HG02678 (cell line): ENCODE results near the gene KCNE2.

Experiments used
- ATAC-seq: cut with Tn5 transposase; IDR thresholded peaks from one replicate; pipeline ENCODE4 v1.9.1; 2021; ENCODE audit warnings: mild to moderate bottlenecking, moderate library complexity; ENCODE audit not compliant: unreplicated experiment

KCNE2 gene, protein sequence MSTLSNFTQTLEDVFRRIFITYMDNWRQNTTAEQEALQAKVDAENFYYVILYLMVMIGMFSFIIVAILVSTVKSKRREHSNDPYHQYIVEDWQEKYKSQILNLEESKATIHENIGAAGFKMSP

DNA sequence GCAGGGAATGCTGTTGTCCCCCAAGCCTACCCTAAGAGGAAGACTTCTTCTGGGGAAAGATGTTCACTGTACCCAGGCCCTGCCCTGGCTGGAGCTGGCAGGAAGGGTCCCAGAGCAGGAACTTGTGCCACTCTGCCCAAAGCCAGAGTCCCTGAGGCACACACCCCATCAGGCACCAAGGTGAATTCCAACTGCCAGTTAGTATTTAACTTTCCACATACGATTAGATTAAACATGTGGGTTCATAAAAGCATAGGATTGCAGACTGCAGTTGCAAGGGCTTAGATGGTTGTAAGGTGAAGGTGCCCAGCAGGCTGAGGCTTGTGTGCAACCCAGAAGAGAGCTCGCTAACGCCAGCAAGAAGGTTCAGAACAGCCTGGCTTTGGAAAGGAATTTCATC lies at the start of gene KCNE2:
TSS of gene KCNE2 (plus strand) at position 274 of the 400 bp plus-strand sequence. CDS start 6,473 bp downstream, outside the sequence.
- no peak for ATAC-seq

DNA sequence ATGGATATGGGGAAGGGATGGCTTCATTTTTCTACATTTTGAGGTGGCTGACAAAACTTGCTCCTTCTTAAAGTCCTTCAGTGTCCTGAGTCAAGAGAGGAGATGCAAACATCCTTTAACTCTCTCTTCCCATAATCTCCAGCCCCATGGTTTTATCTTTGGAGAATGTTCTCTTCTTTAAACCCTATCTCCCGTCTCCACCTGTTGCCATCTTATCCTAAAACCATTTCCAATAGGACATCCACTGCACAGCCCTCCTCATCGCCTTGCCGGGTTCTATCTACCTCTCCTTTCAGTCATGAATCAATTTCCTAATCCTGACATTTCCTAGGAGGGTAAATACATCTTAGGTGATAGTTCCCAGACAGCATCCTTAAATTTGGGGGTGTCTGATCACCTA lies 44.2 kb upstream of the KCNE2 start:
- ATAC-seq: no peak

DNA sequence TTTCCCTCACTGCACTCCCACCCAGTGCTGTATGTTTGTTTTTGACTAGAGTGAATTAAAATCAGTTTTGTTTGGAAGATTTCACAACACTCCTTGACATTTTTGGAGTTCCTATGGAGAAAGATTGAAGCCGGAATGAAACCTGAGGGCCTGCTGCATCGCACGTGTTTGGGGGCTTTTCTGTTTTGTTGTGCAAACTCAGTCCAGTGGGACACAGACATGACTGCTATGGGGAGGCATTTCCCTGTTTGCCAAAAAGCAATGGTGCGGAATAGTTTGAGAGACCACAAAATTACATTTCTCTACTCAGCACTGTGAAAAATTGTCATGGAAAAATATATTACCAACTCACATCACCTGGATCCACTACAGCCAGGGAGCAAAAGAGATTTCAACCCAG lies 43.8 kb upstream of the KCNE2 start:
- no peak for ATAC-seq

DNA sequence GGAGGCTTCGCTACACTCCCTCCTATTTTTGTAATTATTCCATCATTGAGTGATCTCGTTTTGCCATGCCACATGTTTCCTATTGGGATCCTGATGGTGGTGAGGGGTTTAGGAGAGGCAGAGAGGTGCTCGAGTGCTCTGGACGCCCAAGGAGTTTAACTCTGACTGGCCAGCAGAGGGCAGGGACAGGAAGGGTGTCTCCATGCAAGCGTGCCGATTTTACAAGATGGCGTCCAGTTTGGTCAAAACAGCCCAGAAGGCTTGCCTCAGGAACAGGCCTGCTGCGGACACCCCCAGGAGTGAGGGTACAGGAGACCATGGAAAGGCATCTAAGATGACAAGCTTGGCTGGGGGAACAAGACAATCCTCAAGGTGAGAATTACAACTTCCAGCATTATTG lies 33.8 kb upstream of the KCNE2 start:
- no peak for ATAC-seq

DNA sequence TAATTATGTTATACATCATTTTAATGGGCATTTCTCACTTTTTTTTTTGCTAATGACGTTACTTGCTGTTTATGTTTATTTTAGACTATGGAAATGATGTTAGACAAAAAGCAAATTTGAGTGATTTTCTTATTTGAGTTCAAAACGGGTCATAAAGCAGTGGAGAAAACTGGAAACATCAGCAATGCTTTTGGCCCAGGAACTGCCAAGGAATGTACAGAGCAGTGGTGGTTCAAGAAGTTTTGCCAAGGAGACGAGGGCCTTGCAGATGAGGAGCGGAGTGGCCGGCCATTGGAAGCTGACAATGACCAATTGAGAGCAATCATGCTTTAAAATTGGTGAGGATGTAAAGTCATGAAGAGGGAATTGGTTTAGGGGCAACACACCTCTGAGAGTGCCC lies 32.1 kb upstream of the KCNE2 start:
- ATAC-seq: no peak

DNA sequence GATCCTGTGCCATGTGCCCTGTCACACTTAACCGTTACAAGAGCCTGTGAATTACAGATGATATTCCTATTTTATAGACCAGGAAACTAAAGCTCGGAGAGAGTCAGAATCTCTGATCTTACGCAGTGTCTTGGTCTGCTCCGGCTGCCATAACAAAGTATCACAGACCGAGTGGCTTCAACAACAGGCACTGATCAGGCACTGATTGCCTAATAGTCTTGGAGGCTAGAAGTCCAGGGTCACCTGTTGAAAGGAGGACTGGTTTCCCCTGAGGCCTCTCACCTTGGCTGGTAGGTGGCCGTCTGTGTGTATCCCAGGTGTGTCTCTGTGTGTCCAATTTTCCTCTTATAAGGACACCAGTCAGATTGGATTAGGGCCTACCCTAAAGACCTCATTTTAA lies 31.5 kb upstream of the KCNE2 start:
- no peak for ATAC-seq

DNA sequence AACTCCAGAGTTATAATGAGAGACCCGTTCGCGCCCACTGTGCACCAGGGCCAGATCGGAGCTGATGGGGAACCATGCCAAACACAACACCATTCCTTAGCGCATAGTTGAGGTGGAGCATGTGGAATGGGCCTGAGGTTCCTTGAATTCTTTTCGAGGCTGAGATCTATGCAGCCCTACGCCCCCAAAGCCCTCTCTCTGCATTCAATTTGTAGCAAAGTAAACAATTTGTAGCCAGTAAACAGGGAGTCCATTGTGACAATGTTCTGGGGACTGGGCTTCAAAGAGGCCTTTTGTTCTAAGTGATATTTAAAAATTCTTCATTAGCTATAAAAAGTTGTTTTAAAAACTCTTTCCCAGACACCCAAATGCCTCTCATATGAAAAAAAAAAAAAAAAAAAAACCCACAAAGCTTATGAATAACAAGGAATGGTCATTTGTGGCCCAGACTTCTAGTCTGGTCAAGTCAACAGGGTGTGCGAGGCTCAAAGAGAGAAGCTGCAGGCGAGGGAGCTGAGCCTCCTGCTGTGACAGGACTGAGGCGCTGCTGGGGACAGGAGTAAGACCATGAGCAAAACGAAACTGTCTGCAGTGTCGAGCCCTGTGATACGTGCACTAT lies 30.6 kb upstream of the KCNE2 start:
- no peak for ATAC-seq

DNA sequence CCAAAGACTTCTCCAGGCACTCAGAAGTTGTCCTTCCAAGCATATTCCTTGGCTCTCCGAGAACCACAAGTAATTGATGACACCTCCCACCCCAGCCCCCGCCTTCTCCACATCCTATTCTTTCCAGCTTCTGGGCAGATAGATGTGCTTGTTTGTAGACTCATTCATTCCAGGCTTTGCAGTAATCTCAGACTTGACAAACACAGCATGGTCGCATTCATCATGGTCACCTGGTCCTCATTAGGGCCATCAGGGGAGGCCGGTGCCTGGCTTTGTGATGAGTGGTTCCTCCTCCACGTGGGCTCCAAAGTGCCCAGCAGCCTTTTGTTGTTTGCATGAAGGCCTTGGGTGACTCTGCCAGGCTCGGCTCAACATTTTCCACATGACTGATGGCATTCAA lies 28.5 kb upstream of the KCNE2 start:
- no peak for ATAC-seq

DNA sequence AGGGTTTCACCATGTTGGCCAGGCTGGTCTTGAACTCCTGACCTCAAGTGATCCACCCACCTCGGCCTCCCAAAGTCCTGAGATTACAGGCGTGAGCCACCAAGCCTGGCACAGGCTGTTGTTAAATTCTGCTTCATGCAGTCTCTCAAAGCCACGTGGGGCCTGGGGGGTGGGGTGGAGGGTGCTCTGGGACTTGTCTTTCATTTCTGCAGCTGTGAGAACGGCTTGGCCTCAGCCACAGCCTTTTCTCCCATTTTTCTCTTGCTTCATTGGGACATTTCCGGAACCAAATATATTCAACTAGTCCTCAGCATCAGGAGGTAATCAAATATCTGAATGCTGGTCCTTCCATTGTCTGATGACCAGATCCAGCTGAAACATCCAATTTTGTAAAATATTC lies 27.6 kb upstream of the KCNE2 start:
- ATAC-seq: no peak

DNA sequence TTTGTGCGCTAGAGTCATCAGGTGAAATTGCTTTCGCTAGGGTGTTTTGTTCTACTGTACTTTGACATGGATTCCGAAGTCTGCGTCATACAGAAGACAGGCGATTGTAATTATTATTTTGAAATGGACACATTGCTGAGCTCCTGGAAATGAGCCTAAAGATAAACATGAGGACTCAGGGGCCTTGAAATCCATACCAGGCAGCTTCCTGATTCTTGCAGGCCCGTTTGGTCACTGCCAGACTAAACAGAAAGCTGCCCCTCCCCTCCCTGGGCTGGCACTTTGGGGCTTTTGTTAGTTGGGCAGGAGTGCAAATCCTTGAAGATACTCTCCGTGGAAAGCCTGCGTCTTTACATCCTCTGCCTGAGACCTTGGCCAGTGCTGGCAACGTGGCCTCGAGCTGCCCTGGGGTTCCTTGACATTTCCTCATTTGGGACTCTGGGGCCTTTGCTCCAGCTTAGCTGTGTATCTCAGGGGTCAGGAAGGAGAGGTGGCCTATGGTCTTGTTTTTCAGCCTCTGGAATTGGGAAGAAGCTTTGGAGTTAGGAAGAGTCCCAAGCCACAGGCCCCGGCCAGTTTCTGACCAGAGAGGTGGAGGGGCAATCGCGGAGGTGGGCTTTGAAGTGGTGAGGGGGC lies 26.9 kb upstream of the KCNE2 start:
- ATAC-seq: no peak

DNA sequence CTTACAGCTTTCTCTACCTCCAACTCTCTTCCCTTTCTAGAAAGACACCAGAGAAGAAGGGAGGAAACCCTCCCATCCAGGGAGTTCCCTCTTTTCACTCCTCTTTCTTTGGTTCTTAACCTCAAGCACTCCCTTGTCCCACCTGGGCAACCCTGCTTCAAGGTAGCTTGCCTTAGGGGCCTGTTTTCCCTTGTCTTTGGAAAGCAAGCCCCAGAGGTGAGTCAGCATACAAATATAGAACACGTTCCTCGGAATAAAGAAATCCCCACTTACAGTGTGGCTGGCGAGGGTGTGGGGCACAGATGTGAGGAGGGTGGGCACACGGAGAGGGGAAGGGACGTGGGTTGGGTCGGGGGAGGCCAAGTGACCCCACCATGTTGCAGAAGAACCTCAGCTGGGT lies 26.1 kb upstream of the KCNE2 start:
- no peak for ATAC-seq

DNA sequence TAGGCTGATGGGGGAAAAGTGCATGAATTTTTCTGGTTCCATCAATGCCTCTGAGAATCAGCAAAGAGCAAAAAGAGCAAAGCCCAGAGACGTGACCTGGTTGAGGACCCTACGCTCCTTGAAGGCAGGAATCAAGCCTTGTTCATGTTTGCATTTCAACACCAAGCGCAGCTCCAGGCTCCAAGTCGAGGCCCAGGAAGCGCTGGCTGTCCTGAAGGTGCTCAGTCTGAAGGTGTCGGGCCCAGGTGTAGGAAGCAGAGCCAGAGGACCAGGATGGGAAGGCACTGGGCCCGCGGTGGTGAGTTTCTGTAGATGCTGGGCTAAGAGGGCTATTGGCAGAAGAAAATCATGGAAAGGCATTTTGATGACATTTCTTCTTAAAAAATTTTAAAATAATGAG lies 25.6 kb upstream of the KCNE2 start:
- no peak for ATAC-seq

DNA sequence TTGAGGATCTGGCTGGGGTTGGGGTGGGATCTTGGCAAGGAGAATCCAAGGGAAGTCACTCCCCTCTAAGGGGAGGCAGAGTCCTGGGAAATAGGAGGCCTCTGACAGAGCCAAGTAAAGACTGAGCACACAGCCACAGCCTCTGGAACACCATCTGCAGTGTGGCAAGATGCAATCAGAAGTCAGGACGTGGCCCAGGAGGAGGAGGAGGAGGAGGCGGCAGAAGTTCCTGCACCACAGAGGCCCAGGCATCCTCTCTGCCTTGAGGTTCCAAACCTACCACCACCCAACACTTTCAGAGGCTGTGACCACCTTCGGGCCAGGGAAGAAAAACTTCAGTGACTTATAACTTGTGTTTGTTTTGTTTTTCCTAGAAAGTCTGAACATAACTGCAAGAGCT lies 23.7 kb upstream of the KCNE2 start:
- ATAC-seq: no peak

DNA sequence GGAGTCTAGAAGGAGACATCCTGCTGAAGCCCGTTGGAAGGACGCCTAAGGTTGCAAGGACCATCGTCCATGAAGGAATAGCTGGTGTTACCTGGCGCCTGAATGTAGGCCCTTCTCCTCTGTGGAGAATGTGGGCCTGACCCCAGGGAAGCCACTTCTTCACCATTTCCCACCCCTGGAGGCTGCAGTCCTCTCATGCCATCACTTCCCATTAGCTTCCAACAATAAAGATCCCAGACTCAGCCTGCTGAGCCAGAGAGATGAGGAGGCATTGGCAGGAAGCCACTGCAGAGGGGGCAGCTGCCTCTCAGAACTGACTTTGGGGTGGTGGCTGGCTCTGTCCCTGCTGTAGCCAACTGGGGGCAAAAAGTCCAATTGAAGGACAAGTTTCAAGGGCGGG lies 21.3 kb upstream of the KCNE2 start:
- ATAC-seq: no peak

DNA sequence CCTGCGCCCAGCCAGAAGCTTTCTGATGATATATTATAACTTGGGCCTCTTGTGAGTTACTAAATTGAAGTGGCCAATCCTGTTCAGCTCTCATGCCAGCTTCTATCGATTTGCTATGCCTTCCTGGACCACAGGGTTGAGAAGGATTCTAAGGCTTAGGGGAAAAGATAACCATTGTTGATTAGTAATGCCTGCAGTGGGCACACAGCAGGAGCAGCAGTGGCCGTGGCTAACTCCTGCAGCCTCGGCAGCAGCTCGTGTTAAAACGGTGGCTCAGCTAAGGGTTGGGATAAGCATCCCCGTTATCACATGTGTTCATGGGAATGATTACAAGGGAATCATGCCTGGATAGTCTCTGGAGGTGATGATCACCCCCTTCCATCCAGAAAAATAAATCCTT lies 20.5 kb upstream of the KCNE2 start:
- ATAC-seq: no peak

DNA sequence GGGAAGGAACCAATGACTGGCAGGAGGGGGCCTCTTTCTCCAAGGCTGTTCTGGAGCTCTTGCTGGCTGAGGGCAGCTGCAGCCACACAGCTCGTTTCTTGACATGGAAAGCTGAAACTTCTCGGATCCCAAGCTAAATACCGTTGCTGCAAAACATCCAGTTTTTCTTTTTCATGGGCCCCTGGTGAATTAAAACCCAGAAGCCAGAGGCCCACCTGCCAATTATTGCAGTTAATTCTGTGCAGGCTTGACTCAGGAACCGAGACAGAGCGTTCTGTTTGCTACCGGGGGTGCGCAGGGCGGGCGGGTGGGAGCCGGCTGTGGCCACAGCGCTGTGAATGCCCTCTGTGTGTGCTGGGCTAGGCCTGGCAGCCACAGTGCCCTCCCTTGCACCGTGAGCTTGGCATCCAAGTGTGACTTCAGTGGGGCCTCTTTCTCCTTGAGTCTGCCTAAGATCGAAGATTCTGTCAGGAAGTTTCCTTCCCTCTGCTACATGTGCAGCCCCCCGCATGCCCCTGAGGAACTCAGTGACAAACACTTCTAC lies 19.9 kb upstream of the KCNE2 start:
- no peak for ATAC-seq

DNA sequence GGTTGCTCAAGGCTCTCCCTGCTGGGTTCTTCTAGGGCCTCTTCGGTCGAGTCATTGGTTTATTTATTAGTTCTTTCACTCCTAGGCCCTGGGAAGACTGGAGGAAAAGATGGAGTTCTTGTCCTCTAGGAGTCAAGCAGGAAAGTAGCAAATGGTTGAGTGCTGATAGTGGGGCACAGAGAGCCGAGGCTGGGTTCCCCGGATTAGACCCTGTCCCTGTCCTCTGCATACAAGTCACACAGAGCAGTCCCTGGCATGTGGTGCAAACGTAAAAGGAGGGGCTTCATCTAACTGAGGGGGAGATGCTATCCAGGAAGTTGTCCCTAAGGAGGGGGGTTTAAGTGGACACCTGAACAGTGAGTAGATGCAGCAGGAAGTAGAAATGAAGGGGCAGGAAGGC lies 19.2 kb upstream of the KCNE2 start:
- no peak for ATAC-seq

DNA sequence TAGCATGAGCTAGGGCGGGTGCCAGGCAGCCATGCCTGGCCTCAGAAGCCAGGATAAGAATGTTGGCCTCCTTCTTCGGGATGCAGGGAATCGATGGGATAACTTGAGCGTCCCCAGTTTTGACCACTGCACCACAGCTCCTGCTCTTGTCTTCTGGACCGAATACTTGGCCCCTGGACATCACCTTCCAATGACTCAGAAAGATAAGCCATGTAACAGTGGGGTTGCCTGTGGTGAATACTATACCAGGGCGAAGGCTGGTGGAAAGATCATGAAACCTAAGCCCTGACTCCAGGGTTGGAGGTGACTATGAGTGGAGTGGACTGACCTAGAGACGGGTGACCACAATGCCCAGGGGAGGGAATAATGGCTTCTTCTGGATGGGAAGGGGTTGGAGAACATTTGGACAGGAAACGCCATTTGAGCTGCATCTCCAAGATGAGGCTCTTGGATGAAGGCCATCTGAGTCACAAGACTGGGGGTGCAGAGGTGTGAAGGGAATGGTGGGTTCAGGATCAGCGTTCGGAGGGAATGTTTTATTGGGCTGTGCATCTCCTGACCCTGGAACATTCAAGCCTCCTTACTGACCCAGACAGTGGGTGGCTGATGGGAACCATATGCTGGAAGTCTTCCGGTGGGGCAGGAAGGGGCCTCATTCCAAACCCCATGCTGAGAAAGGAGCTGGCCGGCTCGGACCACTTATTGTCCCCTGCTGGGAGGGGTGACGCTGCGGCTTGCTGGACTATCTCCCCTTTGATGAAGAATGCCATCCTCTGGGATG lies 18.5 kb upstream of the KCNE2 start:
- no peak for ATAC-seq

DNA sequence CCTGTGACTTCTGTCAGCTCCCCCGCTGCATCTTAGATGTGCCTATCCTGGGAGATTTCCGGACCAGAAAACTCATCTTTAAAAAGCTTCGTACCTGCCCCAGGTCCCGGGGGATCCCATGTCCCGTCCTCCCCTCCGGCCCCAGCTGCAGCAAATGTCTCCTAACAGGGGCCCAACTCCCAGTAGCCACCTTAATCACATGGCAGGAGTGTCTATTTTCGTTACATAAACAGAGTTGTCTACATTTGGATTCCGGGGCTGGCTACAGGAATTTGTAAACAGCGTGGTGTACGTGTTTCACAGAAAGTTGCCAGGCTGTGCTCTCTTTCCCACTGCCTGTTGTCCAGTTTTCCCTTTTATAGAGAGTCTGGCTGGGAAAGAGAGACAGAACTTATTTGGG lies 17.9 kb upstream of the KCNE2 start:
- ATAC-seq: no peak

DNA sequence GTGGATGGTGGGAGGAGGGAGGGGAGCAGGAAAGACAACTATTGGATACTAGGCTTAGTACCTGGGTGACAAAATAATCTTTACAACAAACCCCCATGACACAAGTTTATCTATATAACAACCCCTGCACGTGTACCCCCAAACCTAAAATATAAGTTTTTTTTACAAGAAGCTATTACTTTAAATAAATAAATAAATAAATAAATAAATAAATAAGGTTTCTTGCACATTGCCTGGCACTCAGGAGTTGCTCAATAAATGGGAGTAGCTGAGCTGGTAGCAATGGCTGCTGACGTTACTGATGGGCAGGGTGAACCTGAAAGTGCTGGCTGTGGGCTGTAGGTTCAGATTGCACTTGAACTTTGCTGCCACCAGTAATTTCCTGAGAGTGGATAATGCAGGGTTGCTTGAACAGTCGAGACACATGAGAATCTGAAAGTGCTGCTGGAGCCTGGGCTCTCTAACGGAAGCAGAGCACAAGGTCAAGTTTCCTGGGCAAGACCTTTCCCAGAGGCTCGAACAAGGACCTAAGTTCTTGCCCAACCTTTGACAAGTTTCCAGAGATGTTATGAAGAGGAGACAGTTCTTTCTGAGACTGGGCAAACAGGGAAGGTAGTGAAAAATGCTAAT lies 14.8 kb upstream of the KCNE2 start:
- ATAC-seq: no peak

DNA sequence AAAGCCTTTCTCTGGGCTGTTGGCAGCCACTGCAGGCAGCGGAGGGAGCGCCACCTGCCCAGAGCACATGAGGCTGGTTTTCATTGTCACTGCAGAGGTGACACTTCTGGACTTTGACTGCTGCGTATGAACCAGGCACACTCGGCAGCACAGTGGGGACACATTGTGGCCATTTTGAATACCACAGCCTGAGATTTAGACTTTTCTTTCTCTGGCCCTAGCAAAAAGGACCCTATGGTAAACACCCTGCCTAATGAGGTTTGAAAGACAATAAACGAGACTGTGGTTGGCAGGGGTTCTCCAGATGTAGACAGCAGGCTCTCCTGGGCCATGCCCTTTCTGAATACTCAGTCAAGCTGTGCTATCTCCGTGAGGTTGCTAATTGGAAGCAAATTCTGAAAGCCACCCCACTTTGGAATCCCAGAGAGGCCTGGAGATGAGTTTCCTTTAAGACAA lies 12.0 kb upstream of the KCNE2 start:
- ATAC-seq: peak; percentile 52
